Measurements from ENCODE around the gene ABCB8.
A peak's percentile ranks its signal among the peaks of the same experiment; 100 is the strongest.

- no peak for TF ChIP-seq CTCF (IDR thresholded peaks at IDR 0.05; ENCODE audit: extremely low read depth in 1 of 2, insufficient read depth in 1 of 2, low read depth in 1 of 2, low read length in 2 of 2)
- TF ChIP-seq POLR2A (IDR thresholded peaks at IDR 0.05; ENCODE audit: low read depth, low read length): no peak
- TF ChIP-seq FOS (IDR thresholded peaks at IDR 0.05; ENCODE audit: borderline replicate concordance, insufficient read depth, low read length): no peak
- TF ChIP-seq MYC (IDR thresholded peaks at IDR 0.05; ENCODE audit: low read depth, low read length): no peak
- TF ChIP-seq EZH2 (IDR thresholded peaks at IDR 0.05; ENCODE audit: borderline replicate concordance, low read depth, low read length, severe bottlenecking): peak; percentile 22
Observed at GRCh38 chr7:150982351-150982750, 45.9 kb upstream of the ABCB8 start.

Data from endothelial cell of umbilical vein (primary cell).